Ascending aorta (tissue), 2 donors: ENCODE measurements around the gene TRIP13. TPM values are rescaled to one million over a fixed set of nuclear protein-coding genes. Genes with fewer than 3 reads are reported as not detected.
"Not testable (repeated sequence)": the region's sequence is repeated elsewhere in the genome, so short reads cannot be mapped to it uniquely, and the experiment has no call there.

Experiments used
- DNase-seq, 2 donors: peaks; one replicate each; pipeline ENCODE4 v3.0.0-alpha.2; 2019; ENCODE audit warnings: low spot score in 2 of 2
- H3K27ac ChIP-seq, 2 donors: fragments of 200-600 bp; sonication (generic); one replicate each; pipeline ENCODE4 v1.5.1; 2016 to 2017; ENCODE audit warnings: mild to moderate bottlenecking in 1 of 2
- H3K27me3 ChIP-seq: fragments of 200-600 bp; sonication (generic); one replicate; pipeline ENCODE4 v1.5.1; 2017
- H3K36me3 ChIP-seq, 2 donors: fragments of 200-600 bp; sonication (generic); one replicate each; pipeline ENCODE4 v1.5.1; 2016
- H3K4me1 ChIP-seq, 2 donors: fragments of 200-600 bp; sonication (generic); one replicate each; pipeline ENCODE4 v1.5.1; 2016 to 2017; ENCODE audit warnings: mild to moderate bottlenecking in 1 of 2
- H3K4me3 ChIP-seq, 2 donors: fragments of 200-600 bp; sonication (generic); one replicate each; pipeline ENCODE4 v1.5.1; 2016 to 2017; ENCODE audit warnings: mild to moderate bottlenecking in 1 of 2
- H3K9me3 ChIP-seq, 2 donors: fragments of 200-600 bp; sonication (generic); one replicate each; pipeline ENCODE4 v1.5.1; 2016
- intact Hi-C: fragments of 100-400 bp; cut with DNase I; formaldehyde crosslinking; loops from one replicate; pipeline ENCODE4 v1.15.1; 2023
- total RNA-seq: library from RNA; depleted of rRNA; stranded (reverse); fragments of >200 nt; gene quantifications from one replicate; pipeline ENCODE4 v1.1.0, GENCODE V29; 2016
- TF ChIP-seq, protein P1 (sequence below), 3 experiments: fragments of 200-600 bp in 2 of 3; fragments of 450-650 bp in 1 of 3; sonication (generic) in 2 of 3; IDR thresholded peaks; one replicate each; pipeline ENCODE4 v1.5.1; 2016 to 2019; ENCODE audit warnings: antibody characterized with exemption in 3 of 3, mild to moderate bottlenecking in 1 of 3, moderate library complexity in 1 of 3

TRIP13 gene
- total RNA-seq, 1 donor from 2014 or later, result not detected

DNA sequence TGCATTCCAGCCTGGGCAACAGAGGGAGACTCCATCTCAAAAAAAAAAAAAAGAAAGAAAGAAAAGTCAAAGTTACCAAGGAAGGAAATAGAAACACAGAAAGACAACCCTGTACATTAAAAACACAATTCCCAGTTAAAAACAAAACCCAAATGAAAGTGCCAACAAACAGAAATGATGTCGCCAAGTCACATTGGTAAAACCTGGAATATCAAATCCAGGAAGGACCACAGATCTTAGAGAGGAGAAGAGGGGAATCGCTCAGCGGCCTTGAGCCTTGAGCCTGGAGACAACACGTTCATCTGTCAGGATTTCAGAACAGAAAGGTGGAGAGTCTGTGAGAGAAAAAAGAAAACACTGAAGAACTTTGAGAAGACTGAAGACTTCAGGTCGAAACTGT, 40.7 kb upstream of the TRIP13 start:
- TF ChIP-seq, protein P1, sequence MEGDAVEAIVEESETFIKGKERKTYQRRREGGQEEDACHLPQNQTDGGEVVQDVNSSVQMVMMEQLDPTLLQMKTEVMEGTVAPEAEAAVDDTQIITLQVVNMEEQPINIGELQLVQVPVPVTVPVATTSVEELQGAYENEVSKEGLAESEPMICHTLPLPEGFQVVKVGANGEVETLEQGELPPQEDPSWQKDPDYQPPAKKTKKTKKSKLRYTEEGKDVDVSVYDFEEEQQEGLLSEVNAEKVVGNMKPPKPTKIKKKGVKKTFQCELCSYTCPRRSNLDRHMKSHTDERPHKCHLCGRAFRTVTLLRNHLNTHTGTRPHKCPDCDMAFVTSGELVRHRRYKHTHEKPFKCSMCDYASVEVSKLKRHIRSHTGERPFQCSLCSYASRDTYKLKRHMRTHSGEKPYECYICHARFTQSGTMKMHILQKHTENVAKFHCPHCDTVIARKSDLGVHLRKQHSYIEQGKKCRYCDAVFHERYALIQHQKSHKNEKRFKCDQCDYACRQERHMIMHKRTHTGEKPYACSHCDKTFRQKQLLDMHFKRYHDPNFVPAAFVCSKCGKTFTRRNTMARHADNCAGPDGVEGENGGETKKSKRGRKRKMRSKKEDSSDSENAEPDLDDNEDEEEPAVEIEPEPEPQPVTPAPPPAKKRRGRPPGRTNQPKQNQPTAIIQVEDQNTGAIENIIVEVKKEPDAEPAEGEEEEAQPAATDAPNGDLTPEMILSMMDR (IDR thresholded peaks at IDR 0.05), result no peak
- Histone ChIP-seq H3K4me3 (no peak overlapping the region), H3K27ac (no peak overlapping the region), H3K4me1 (no peaks in the 10 kb centered on the region), H3K9me3 (no peaks in the 10 kb centered on the region), H3K27me3 (no peaks in the 10 kb centered on the region), H3K36me3 (no peaks in the 10 kb centered on the region)
- DNase-seq, result no peak
- intact Hi-C loops, result no loop called here

DNA sequence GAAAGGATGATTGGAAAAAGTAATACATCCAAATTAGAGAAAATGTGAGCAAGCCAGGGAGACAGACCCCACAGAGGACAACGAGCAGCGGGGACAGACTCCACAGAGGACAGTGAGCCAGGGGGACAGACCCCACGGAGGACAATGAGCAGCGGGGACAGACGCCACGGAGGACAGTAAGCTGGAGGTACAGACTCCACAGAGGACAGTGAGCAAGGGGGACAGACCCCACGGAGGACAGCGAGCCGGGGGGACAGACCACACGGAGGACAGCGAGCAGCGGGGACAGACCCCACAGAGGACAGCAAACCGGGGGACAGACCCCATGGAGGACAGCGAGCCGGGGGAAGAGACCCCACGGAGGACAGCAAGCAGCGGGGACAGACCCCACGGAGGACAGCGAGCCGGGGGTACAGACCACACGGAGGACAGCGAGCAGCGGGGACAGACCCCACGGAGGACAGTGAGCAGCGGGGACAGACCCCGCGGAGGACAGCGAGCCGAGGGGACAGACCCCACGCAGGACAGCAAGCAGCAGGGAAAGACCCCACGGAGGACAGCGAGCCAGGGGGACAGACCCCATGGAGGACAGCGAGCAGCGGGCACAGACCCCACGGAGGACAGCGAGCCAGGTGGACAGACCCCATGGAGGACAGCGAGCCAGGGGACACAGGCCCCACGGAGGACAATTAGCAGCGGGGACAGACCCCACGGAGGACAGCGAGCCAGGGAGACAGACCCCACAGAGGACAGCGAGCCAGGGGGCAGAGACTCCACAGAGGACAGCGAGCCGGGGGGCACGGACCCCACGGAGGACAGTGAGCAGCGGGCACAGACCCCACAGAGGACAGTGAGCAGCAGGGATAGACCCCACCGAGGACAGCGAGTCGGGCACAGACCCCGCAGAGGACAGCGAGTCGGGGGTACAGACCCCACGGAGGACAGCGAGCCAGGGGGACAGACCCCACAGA, 40.0 kb upstream of the TRIP13 start:
- Histone ChIP-seq H3K4me1 (no peaks in the 10 kb centered on the region), H3K27me3 (no peaks in the 10 kb centered on the region), H3K9me3 (no peaks in the 10 kb centered on the region), H3K36me3 (no peaks in the 10 kb centered on the region), H3K4me3 (no peak overlapping the region), H3K27ac (no peak overlapping the region)
- no peak for DNase-seq
- TF ChIP-seq, protein P1 (IDR thresholded peaks at IDR 0.05), result no peak
- intact Hi-C loops, result no loop called here

DNA sequence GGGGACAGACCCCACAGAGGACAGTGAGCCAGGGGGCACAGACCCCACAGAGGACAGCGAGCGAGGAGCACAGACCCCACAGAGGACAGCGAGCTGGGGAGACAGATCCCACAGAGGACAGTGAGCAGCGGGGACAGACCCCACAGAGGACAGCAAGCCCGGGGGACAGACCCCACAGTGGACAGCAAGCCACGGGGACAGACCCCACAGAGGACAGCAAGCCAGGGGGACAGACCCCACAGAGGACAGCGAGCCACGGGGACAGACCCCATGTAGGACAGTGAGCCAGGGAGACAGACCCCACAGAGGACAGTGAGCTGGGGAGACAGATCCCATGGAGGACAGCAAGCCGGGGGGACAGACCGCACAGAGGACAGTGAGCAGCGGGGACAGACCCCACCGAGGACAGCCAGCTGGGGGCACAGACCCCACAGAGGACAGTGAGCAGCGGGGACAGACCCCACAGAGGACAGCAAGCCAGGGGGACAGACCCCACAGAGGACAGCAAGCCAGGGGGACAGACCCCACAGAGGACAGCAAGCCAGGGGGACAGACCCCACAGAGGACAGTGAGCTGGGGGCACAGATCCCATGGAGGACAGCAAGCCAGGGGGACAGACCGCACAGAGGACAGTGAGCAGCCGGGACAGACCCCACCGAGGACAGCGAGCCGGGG, 39.1 kb upstream of the TRIP13 start:
- H3K9me3 ChIP-seq, DNase-seq, H3K27me3 ChIP-seq, H3K4me3 ChIP-seq, intact Hi-C loops, H3K27ac ChIP-seq, H3K4me1 ChIP-seq, H3K36me3 ChIP-seq: not testable (repeated sequence)

DNA sequence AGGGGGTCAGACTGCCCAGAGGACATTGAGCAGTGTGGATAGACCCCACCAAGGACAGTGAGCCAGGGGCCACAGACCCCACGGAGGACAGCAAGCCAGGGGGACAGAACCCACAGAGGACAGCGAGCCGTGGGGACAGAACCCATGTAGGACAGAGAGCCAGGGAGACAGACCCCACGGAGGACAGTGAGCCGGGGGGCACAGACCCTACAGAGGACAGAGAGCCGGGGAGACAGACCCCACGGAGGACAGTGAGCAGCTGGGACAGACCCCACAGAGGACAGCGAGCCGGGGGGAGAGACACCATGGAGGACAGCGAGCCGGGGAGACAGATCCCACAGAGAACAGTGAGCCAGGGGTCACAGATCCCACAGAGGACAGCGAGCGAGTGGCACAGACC, 38.5 kb upstream of the TRIP13 start:
- TF ChIP-seq, protein P1 (IDR thresholded peaks at IDR 0.05), result no peak
- H3K4me1 ChIP-seq, result no peaks in the 10 kb centered on the region
- H3K36me3 ChIP-seq, result no peaks in the 10 kb centered on the region
- no peak for DNase-seq
- intact Hi-C loops, result no loop called here
- H3K9me3 ChIP-seq, result no peaks in the 10 kb centered on the region
- H3K4me3 ChIP-seq, result no peak overlapping the region
- H3K27ac ChIP-seq, result no peak overlapping the region
- no peaks in the 10 kb centered on the region for H3K27me3 ChIP-seq

DNA sequence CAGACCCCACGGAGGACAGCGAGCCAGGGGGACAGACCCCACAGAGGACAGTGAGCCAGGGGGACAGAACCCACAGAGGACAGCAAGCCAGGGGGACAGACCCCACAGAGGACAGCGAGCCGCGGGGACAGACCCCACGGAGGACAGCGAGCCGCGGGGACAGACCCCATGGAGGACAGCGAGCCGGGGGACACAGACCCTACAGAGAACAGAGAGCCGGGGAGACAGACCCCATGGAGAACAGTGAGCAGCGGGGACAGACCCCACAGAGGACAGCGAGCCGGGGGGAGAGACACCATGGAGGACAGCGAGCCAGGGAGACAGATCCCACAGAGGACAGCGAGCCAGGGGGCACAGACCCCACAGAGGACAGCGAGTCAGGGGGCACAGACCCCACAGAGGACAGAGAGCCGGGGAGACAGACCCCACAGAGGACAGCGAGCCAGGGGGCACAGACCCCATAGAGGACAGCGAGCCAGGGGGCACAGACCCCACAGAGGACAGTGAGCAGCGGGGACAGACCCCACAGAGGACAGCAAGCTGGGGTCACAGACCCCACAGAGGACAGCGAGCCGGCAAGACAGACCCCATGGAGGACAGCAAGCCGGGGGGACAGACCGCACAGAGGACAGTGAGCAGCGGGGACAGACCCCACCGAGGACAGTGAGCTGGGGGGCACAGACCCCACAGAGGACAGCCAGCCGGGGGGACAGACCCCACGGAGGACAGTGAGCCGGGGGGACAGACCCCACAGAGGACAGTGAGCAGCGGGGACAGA, 37.5 kb upstream of the TRIP13 start:
- intact Hi-C loops, result no loop called here
- Histone ChIP-seq H3K4me3 (no peak overlapping the region), H3K27ac (no peak overlapping the region), H3K4me1 (no peaks in the 10 kb centered on the region), H3K27me3 (no peaks in the 10 kb centered on the region), H3K9me3 (no peaks in the 10 kb centered on the region), H3K36me3 (no peaks in the 10 kb centered on the region)
- TF ChIP-seq, protein P1 (IDR thresholded peaks at IDR 0.05), result no peak
- DNase-seq, result no peak
